ENCODE results near the gene TMEM132D.

Gene TMEM132D

DNA sequence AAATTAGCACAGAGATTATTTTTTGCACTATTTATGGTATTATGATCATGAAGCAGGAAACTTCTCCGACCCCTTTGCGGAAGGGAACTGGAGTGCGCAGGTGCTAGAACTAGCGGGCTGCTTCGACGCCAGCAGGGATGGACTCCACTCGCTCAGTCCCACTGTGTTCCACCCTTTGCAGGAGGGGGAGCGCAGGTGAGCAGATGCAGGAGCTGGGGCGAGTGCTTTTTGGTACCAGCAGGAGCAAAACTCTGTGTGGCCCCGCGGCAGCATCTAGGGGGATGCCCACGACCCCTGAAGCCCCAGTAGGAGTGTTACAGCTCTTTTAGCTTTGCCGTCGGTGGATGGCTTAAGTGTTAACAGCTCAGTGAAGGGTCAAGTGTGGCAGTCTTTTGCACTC, 113.9 kb downstream of the TMEM132D start:
- no peak for DNase-seq (ENCODE audit: low read depth)
- no peak overlapping the region for H3K4me3 ChIP-seq (ENCODE audit: control insufficient read depth, low read depth, low read length)
- no peak for TF ChIP-seq CTCF (conservative IDR thresholded peaks at IDR 0.05; ENCODE audit: control insufficient read depth, insufficient read depth, low read depth, low read length)

- no peak for TF ChIP-seq CTCF (conservative IDR thresholded peaks at IDR 0.05; ENCODE audit: control insufficient read depth, insufficient read depth, low read depth, low read length)
- no peak for DNase-seq (ENCODE audit: low read depth)
- H3K4me3 ChIP-seq (ENCODE audit: control insufficient read depth, low read depth, low read length) = no peak overlapping the region
Observed at GRCh38 chr12:129788506-129789084, 115.2 kb downstream of the TMEM132D start.

DNA sequence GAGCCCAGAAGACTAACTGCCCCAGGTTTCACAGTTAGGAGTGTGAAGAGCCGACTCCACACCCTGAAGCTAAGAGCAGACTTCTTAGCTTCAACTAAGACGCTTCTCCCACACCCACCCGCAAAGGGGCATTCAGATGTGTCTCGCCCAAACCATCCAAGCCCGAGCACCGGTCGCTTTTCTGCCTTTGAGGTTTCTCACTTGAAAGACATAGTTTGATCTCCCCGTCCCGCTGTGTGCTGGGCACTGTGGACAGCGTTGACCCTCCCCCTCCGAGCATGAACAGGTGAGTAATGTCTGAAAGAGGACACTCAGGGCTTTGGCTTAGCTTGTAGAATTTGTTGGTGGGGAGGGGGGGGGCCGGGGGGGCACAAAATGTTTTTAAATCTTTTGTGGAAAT, 123.8 kb downstream of the TMEM132D start:
- no peak overlapping the region for H3K4me3 ChIP-seq (ENCODE audit: control insufficient read depth, low read depth, low read length)
- no peak for DNase-seq (ENCODE audit: low read depth)
- no peak for TF ChIP-seq CTCF (conservative IDR thresholded peaks at IDR 0.05; ENCODE audit: control insufficient read depth, insufficient read depth, low read depth, low read length)

DNA sequence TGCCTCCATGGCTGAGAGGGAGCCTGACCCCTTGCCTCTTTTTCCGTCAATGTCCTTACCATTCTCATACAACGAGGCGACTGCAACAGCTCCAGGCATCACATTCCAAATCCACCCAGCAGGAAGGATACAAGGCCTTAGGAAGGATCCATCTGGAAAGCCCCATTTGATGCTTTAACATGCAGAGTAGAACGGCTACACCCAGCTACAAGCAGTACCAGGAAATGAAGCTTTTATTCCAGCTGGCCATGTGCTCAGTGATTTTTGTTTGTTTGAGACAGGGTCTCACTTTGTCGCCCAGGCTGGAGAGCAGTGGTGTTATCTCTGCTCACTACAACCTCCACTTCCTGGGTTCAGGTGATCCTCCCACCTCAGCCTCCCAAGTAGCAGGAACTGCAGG, 124.8 kb downstream of the TMEM132D start:
- H3K4me3 ChIP-seq (ENCODE audit: control insufficient read depth, low read depth, low read length) = no peak overlapping the region
- TF ChIP-seq CTCF (conservative IDR thresholded peaks at IDR 0.05; ENCODE audit: control insufficient read depth, insufficient read depth, low read depth, low read length) = no peak
- no peak for DNase-seq (ENCODE audit: low read depth)

GRCh38 chr12:129776977-129777667, 126.7 kb downstream of the TMEM132D start:
- DNase-seq (ENCODE audit: low read depth) = no peak
- no peak overlapping the region for H3K4me3 ChIP-seq (ENCODE audit: control insufficient read depth, low read depth, low read length)
- TF ChIP-seq CTCF (conservative IDR thresholded peaks at IDR 0.05; ENCODE audit: control insufficient read depth, insufficient read depth, low read depth, low read length) = no peak

DNA sequence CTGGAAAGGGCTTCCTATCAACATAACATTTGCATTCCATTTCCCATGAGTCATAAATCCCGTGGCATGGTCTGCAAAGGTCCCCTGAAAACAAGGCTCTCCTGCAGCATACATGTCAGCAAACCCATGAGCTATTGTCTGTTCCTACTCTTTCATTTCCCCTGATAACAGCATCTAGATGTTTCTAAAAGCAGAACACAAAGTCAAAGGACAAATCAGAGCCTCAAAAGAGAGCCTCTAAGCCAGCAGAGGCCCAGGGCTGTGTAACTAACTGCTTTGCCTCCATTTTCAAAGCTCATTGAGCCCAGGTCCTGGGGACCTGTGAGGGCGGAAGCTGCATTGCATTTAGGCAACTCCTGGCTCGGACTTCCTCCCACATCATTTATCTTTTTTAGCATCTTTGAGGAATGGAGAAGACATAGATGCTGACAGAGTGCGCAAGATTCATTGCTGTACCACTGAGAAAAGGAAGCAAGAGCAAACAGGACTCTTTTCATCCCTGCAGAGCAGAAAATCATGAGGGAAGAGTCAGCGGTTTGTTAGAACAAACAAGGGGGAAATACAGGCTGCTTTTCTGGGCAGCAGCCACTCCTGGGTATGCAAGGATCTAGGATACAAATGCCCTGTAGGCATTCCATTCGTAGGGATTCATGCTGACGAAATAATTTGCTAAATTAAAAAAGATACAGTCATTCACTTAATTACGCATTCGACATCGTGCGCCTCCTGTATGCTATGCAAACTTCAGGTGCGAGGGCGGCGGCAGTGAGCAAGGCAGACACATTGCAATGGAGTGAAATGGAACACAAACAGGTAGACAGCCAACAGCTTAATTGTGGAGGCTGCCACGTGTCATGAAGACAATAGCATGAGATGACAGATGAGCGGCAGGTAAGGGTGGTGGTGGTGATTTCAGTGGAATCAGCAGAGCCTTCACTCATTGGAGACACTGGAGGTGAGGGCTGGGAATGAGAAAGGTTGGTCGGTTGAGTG, 131.0 kb downstream of the TMEM132D start:
- no peak for DNase-seq (ENCODE audit: low read depth)
- H3K4me3 ChIP-seq (ENCODE audit: control insufficient read depth, low read depth, low read length) = no peak overlapping the region
- no peak for TF ChIP-seq CTCF (conservative IDR thresholded peaks at IDR 0.05; ENCODE audit: control insufficient read depth, insufficient read depth, low read depth, low read length)

All from fibroblast of mammary gland (primary cell).